IPS DF 4.7 (cell line): ENCODE measurements around the gene ASIC3.

Source experiments
- DNase-seq: peaks from one replicate; pipeline ENCODE4 v3.0.0-alpha.2; 2013; ENCODE audit warnings: low spot score; ENCODE audit errors: extremely low read depth

Gene ASIC3

GRCh38 chr7:151056666-151057505, 8.6 kb downstream of the ASIC3 start:
- no peak for DNase-seq

- no peak for DNase-seq
Observed at GRCh38 chr7:151057506-151057988, 9.2 kb downstream of the ASIC3 start, which contains the start of gene CDK5. TSS of gene CDK5 (minus strand) at chr7:151057897. CDS start at chr7:151057848, 49 bp downstream.

- DNase-seq = peak; percentile 98
Observed at GRCh38 chr7:151057989-151058780, 9.9 kb downstream of the ASIC3 start.

GRCh38 chr7:151058781-151059366, 10.5 kb downstream of the ASIC3 start:
- no peak for DNase-seq

DNA sequence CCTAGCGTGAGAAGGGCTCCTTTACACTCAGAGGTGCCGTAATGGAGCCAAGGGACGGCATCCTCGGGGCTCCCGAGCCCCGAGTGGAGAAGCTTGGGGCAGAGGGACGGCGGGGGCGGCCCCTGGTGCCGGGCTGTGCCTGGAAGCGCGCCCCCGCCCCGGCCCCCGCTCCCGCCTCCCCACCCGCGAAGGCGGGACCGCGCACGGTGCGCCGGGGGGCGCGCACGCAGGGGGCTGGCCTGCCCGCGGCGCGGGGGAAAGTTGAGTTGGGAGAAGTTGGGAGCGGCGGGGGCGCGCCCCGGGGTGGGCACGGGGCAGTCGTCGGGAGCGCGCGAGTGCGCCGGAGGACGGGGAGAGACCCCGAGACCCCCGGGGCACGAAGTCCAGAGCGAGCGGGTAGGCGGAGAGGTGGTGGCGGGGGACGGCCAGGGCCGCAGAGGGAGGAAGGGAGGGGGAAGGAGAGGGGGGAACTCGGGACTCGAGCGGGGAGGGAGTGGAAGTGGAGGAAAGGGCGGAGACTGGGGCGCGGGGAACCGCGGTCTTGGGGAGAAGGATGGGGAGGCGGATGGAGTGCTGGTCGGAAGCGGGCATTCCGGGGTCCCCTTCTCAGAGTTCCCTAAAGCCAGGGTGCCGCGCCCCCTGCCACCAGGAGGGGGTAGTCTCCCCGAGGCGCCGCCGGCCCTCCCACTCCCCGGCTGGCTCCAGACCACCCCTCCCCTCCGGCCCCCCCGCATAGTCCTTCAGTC, 11.2 kb downstream of the ASIC3 start, which contains the start of gene SLC4A2:
SLC4A2 (plus strand) TSS at position 223 of the 746 bp plus-strand sequence. CDS start 2,399 bp downstream, outside the sequence.
- no peak for DNase-seq

GRCh38 chr7:151060113-151060415, 11.7 kb downstream of the ASIC3 start:
- DNase-seq = no peak

- DNase-seq = no peak
Observed at GRCh38 chr7:151060416-151061212, 12.3 kb downstream of the ASIC3 start.

GRCh38 chr7:151061213-151062110, 13.1 kb downstream of the ASIC3 start:
- no peak for DNase-seq

- no peak for DNase-seq
Observed at GRCh38 chr7:151062111-151062398, 13.7 kb downstream of the ASIC3 start.

DNA sequence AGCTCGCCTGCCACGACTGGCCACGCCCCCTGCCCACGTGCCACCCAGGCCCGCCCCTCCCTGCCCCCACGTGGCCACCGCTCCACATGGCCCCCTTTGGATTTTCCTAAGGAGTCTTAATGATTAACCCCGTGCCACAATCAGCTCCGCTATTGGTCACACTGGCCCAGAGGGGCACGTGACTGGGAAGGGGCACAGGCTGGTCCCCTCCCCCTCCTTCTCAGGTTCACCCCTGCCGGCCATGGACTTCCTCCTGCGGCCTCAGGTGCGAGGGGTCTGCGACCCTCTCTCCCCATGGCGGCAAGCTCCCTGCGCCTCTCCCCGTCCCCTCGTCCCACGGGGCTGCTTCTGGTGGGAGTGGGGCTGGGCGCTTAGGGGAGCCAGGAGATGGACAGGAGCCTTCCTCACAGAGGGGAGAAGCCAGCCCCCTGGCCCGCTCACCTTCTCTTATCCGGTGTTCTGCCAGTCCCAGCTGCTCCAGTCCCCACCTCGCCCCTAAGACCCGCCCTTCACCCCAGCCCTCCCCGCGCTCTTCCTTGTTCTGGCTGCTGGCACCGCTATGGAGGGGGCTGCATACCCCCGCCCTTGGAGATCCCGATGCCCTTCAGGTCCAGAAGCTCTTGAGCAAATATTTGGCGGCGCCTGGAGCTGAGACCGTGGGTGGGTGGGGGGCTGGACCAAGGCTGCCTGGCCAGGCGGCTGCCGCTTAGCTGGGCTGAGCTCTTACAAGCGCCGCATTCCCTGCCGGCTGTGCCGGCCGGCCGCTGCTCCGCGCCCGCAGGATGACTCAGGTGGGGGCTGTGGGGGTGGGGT, 14.3 kb downstream of the ASIC3 start:
- DNase-seq = no peak

- DNase-seq = no peak
Observed at GRCh38 chr7:151063212-151063561, 14.9 kb downstream of the ASIC3 start.

- DNase-seq = no peak
Observed at GRCh38 chr7:151064454-151064853, 16.1 kb downstream of the ASIC3 start.

DNA sequence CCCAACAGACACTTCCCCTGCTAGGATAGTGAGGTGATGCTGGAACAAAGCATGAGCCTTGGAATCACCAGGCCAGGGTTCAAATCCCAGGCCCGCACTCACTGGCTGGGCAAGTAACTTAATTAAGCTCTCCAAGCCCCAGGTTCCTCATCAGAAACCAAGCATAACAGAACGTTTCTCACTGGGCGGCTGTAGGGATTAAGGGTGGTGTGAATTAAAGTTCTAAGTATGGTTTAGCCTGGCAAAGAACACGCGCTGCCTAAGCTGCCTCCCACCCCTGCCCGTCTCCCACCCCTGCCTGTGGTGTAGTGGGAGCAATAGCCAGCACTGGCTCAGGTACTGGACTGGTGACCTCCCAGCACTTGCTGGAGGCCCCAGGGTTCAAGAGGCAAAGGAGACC, 16.7 kb downstream of the ASIC3 start:
- DNase-seq = no peak

GRCh38 chr7:151065516-151065915, 17.2 kb downstream of the ASIC3 start:
- DNase-seq = no peak

GRCh38 chr7:151066273-151066974, 18.1 kb downstream of the ASIC3 start:
- no peak for DNase-seq

DNA sequence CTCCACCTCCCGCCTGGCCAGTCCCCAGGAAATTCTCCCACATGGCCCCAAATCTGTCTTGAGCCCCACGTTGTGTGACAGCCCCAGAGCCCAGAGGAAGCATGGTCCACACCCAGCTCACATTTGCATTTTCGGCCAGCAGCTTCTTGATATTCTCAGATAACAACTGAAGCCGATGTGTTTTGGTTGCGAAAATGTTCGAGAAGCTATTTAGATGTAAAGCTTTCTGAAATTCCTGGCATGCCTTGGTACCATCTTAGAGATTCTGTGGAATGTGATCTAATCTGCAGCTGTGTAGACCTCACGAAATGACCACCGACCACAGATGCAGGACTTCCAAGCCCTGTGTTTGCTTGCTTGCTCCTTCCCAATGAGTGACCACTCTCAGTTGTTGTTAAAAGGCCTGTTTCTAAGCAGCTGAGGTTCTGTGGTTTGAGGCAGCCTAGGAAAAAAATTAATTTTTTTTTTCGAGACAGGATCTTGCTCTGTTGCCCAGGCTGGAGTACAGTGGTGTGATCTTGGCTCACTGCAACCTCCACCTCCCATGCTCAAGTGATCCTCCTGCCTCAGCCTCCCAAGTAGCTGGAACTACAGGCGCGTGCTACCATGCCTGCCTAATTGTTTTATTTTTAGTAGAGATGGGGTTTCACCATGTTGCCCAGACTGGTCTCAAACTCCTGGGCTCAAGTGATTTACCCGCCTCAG, 19.9 kb downstream of the ASIC3 start:
- DNase-seq = no peak

DNA sequence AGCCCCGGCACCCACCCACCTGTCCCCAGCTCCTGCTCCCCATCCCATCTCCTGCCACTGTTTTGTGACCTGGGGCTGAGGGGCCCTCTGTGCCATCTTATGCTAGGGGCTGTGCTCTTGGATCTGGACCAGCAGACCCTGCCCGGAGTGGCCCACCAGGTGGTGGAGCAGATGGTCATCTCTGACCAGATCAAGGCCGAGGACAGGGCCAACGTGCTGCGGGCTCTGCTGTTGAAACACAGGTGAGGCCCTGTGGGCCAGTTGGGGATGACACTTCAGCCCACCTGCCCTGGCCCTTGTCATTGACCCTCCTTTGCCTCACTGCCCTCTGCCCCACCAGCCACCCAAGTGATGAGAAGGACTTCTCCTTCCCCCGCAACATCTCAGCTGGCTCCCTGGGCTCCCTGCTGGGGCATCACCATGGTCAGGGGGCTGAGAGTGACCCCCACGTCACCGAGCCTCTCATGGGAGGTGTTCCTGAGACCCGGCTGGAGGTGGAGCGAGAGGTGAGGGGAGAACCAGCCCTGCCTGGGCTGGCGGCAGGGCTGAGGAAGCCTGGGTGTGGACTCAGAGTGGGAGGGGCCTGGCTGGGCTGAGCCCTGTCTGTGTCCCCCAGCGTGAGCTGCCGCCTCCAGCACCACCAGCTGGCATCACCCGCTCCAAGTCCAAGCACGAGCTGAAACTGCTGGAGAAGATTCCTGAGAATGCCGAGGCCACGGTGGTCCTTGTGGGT, 21.7 kb downstream of the ASIC3 start:
- no peak for DNase-seq
